COLO829 (cell line): ENCODE results near the gene HOXA4.

ENCODE experiments used
- DNase-seq: peaks from one replicate; pipeline ENCODE4 v3.0.0; 2012; ENCODE audit warnings: low spot score

HOXA4 gene

GRCh38 chr7:27093184-27093895 is 37.2 kb downstream of the HOXA4 start:
- no peak for DNase-seq

GRCh38 chr7:27092819-27093110 is 37.8 kb downstream of the HOXA4 start:
- DNase-seq, result no peak

GRCh38 chr7:27091941-27092818 is 38.4 kb downstream of the HOXA4 start:
- DNase-seq, result no peak

- DNase-seq, result no peak
Measured at GRCh38 chr7:27091105-27091504, 39.5 kb downstream of the HOXA4 start.

- DNase-seq, result no peak
Measured at GRCh38 chr7:27088002-27088922, 42.3 kb downstream of the HOXA4 start.

GRCh38 chr7:27083646-27084045 is 46.9 kb downstream of the HOXA4 start:
- DNase-seq, result no peak

- DNase-seq, result no peak
Measured at GRCh38 chr7:27082171-27082570, 48.4 kb downstream of the HOXA4 start.

- DNase-seq, result no peak
Measured at GRCh38 chr7:27080844-27081436, 49.6 kb downstream of the HOXA4 start.

- no peak for DNase-seq
Measured at GRCh38 chr7:27079234-27079975, 51.2 kb downstream of the HOXA4 start.

- DNase-seq, result no peak
Measured at GRCh38 chr7:27078616-27079233, 51.8 kb downstream of the HOXA4 start.
